Fibroblast of skin of abdomen (primary cell): ENCODE measurements around the gene KLF11.
"Not testable (repeated sequence)": the region's sequence is repeated elsewhere in the genome, so short reads cannot be mapped to it uniquely, and the experiment has no call there.

Source experiments
- DNase-seq: peaks from one replicate; pipeline ENCODE4 v3.0.0-alpha.2; 2013

The KLF11 gene

DNA sequence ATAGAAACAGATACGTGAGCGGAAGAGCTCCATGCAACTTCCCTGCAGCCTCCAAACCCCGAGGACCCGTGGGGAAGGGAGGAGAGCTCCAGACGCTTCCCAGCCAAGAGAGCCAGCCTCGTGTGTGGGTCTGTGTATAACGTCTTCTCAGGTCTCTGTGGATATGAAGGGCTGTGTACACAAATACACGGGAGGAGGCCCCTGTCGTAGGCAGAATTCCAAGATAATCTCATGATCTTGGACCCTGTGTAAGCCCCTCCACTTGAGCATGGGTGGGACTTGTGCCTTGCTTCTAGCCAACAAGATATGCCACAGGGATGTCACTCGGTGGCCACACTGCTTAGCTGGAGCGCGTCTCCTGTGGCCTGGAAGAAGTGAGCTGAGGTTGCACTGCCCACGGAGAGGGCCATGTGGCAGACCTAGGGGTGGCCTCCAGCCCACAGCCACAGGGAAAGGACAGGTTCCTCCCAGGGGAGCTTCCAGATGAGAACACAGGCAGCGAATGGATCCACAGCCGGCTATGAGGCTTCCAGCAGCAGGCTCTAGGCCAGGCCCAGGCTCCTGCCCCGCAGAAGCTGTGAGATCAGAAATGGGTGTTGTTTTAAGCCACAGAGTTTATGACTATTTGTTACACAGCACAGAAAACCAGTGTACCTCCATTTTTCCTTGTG, 15.6 kb upstream of the KLF11 start:
- no peak for DNase-seq

DNA sequence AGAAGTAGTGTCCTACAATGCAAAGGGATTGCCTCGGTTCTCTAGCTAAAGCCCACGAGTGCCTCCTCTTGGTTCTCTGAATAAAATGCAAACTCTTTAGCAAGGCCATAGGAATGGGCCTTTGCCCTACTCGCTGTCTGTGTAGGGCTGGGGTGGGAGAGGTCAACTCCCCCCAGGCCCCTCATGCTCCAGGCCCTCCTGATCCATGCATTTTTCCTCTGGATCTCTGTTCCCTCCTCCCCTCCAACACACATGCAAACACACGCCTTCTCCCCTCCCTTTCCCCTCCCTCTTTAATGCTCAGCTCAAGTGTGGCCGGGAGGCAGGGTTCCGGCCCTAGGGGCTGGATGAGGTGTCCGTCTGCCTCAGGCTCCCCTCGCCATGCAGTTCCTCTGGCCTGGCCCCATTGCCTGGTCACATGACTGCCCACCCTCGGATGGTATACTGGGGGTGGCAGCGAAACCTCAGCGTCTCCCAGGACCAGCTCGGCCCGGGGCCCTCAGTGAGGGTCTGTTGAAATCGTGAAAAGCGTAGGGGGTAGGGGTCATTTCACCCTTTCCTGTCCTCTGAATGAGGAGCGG, 14.9 kb upstream of the KLF11 start:
- no peak for DNase-seq

DNA sequence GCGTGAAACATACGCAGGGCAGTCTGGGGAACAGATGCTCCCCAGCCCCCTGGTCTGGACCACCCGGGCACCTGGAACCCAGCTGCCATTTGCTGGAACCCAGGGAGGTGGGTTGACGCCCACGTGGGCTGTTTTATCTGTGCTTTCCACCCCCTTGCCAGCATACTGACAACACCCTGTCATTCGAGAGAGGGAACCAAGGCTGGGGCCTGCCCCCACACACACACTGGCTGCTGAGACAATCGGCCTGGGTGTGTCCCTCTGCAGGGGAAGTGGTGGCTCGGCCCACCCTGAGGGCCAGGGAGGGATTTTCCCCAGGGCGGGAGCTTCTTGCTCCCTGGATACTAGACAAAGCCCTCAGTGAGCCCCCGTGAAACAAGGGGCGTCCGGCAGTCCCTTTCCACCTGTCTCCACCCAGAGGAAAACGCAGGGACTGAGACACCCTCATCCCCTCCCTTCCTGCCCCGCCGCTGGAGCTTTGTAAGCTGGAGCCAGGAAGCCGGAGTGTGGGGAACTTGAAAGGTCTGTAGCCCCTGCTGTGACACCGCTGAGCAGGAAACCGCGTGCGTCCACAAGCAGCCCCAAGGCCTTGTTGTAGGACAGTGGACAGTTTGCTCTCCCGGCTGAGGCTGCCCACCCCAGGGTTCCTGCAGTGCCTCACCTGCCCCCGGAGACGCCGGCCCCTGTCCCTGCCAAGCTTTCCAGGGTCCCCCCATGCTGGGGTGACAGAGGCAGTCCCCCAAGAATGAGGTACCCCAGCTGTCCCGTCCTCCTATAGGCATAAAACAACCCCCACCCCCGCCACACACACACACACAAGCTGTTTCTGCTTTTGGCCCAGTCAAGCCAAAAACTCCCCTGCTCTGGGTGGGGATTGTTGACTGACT, 14.1 kb upstream of the KLF11 start:
- DNase-seq: no peak

GRCh38 chr2:10029875-10030223, 13.5 kb upstream of the KLF11 start:
- DNase-seq: no peak

DNA sequence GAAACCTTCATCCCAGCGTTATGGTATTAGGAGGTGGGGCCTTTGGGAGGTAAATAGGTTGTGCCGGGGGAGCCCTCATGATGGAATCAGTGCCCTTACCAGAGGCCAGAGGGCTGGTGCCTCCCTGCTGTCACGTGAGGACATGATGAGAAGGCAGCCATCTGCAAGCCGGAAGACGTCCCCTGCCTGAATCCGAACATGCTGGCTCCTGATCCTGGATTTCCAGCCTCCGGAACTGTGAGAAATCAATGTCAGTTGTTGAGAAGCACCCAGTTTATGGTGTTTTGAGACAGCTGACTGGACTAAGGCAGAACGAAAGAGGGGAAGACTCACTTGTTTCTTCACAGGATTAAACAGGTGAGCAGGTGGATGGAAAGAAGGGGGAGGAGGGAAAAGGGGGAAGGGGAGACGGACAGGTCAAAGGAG, 13.0 kb upstream of the KLF11 start:
- DNase-seq: no peak

- not testable (repeated sequence) for DNase-seq
Measured at GRCh38 chr2:10030798-10031197, 12.6 kb upstream of the KLF11 start.

DNA sequence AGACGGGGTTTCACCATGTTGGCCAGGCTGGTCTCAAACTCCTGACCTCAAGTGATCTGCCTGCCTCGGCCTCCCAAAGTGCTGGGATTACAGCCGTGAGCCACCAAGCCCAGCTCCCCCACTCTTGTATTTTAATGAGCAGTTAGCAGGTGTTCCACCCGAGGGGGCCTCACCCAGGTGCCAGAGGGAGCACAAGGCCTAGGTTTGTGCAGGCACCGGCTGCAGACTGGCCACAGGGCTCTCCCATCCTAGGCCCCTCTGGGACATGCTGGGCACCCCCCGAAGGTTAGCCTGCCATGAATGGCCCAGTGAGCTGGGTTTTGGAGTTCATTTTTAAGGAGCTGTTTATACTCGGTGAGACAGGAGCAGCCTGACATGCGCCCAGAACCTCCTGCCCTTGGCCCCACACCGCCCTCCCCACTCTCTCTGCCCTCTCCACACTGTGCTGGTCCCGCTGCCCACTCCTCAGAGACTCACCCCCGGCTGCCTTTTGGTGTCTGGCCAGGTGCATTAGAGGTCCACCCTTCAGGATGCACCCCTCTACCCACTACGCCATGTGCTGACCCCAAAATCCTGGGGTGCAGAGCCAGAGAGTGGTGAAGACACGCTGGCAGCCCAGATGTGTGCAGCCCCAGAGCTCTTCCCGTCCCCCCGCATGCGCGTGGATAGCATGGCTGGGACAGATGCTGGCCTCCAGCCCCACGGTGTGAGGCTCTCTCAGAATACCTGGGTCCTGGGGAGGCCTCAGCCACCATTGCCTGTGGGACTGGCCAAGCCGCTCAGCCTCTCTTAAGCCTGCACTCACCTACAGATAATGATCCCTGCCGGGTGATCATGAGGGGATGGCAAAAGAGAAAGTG, 11.2 kb upstream of the KLF11 start:
- no peak for DNase-seq

DNA sequence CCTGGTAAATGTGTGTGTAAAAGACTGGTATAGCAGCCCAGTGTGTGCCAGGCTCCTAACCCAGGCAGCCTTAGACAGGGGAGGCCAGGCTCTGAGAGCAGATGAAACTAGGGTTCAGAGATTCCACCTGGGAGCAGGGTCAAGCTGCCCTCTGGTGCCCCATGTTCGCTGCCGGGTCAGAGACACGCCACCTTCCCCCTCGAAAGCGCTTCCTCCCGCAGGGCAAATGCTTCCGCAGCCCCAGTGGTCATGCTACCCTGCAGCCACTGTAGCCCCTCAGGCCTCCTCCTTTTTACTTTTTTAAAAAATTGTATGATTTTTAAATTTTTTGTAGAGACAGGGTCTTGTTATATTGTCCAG, 10.6 kb upstream of the KLF11 start:
- no peak for DNase-seq

DNA sequence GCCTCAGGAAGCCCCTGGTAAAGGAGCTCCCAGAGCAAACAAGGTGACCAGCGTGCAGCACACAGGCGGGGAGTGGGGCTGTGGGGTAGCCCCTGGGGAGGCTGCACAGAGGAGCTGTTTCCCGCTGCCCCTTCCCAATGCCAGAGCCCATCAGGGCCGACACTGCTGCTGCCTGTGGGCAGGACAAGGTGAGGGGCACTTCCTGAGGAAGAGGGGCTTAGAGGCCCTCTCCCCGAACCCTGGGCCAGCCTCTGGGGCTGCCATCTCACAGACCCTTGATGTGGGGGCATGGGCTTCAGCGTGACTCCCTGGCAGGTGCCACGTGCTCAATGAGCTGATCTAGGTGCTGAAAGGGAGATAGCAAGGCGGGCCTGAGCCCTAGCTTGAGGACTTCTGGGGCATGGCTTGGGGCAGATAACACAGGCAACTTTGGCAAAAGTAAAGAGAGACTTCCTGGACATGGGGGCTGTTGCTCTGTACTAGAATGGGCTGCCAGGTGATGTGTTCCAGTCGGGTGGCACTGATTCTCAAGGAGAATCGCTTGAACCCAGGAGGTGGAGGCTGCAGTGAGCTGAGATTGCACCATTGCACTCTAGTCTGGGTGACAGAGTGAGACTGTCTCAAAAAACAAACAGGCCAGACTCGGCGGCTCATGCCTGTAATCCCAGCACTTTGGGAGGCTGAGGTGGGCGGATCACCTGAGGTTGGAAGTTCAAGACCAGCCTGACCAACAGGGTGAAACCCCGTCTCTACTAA, 9.9 kb upstream of the KLF11 start:
- DNase-seq: no peak

DNA sequence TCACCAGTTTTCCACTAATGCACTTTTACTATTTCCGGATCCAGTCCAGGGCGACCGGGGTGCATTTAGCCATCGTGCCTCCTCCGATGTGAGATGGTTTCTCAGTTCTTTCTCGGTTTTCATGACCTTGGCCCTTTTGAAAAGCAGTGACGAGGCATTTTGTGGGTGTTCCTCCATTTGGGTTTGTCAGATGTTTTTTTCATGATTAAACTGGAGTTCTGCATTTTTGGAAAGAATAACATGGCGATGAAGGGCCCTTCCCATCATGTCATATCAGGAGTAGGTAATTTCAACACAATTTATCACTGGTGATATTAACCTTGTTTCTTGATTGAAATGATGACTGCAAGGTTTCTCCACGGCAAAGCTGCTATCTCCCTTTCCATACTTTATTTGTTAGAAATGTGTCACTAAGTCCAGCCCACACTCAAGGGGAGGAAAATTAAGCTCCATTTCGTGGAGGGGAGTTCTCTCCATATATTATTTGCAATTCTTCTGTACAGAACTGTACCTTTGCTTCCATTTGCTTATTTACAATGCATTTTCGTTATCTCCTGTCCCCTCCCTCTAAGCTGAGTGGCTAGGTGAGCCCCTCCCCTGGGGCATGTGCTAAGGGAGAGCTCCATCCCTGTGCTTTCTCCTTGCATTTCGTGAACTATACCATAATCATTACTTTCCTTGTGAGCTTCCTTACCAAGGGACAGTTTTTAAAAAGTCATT, 8.9 kb upstream of the KLF11 start:
- no peak for DNase-seq

GRCh38 chr2:10035053-10035422, 8.3 kb upstream of the KLF11 start:
- no peak for DNase-seq

DNA sequence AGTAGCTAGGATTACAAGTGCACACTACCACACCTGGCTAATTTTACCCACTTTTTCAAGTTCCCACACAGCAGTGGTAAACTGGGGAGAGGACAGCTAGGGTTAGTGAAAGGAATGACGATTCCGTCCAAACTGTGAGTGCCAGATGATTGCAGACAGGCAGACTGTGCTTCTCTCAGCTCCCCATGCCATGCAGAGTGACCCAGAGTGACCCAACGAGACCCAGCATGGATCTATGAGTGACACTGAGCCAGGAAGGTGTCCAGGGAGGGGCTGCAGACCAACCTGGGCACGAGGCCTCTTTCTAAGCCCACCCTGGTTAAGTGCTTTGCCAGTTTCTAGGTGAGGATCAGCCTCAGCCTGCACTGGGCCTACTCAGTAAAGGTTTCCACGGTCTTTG, 7.7 kb upstream of the KLF11 start:
- DNase-seq: no peak

DNA sequence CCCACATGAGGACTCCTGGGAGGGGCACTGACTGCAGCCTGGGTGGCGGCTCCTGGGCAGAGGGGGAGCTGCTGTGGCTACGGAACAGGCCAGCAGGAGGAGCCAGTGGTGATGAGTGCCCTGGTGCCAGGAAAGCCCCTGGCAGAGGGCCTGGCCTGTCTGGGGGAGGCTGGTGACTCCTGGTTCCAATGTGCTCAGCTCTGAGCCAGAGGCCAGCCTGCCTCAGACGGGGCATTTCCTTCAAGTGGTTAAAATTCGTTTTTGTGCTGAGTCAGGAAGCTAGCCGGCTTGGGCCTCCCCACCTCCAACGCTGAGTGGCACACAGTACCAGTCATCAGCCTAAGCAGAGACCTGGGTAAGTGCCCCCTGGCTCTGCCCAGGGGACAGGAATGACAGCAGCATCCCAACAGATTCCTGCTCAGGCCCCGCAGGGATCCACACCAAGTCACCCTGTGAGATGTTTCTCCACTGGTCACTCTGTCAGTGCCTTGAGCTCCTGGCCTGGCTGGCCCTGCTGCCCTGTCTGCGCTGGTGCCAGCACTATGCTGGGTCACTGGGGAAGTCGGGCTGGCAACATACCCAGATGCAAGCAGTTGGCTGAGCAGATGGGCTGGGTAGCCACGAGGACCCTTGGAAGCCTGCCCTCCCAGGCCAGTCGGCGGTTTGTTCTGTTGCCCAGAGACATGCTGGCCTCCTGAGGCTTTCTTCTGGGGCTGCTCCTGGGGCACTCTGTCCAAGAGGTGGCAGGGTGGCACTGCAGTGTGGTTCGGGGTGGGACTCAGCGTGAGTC, 7.1 kb upstream of the KLF11 start:
- peak; percentile 28 for DNase-seq

GRCh38 chr2:10038123-10038522, 5.2 kb upstream of the KLF11 start:
- no peak for DNase-seq

DNA sequence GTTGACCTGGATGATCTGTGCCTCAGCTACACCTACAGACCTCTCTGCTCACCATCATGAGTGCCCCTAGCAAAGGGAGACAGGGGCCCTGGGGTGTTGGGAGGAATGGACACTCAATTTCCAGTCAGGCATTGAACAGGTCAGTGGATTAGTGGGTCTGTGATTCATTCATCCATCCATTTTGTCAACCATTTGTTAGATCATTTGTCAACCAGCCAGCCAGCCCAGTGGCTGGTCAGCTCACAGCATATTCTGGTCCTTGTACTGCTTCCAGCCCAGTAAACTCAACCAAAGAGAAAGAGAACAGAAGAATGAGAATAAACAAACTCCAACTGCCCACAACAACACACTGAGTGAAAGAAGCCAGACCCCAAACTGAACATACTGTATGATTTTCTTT, 4.6 kb upstream of the KLF11 start:
- no peak for DNase-seq

- no peak for DNase-seq
Measured at GRCh38 chr2:10039658-10040410, 3.5 kb upstream of the KLF11 start.

DNA sequence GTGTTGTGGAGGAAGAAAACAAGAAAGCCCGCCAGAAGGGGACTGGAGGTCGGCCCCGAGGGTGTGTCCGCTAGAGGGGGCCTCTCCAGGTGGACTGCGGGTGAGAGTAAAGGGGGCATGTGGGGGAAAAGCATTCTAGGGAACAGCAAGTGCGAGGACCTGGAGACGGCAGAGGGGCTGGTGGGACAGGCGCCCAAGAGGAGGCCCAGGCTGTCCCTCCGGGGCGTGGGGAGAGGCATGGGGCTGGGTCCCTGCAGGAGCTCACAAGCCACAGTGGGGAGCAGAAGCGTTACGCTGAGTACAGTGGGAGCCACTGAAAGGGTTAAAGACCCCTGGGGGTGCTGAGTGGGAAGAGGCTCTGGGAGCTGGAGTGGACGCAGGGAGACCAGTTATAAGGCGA, 1.6 kb upstream of the KLF11 start:
- DNase-seq: no peak

- DNase-seq: peak; percentile 41
Measured at GRCh38 chr2:10042301-10043161, 819 bp upstream of the KLF11 start.
